HepG2 (cell line): ENCODE measurements around the gene FAM24A. TPM values are rescaled to one million over a fixed set of nuclear protein-coding genes. Genes with fewer than 3 reads are reported as not detected.

Experiments used
- DMAP1 ChIP-seq: IDR thresholded peaks from 2 replicates; pipeline ENCODE4 v1.6.1; 2016
- FOSL1 ChIP-seq: sonication (generic); formaldehyde crosslinking; IDR thresholded peaks from 2 replicates; pipeline ENCODE4 v1.9.0; 2021; ENCODE audit warnings: missing genetic modification reagents, borderline replicate concordance
- FOXA3 ChIP-seq: IDR thresholded peaks from 2 replicates; pipeline ENCODE4 v1.6.1; 2016; ENCODE audit warnings: missing genetic modification reagents, missing compliant biosample characterization
- HDAC6 ChIP-seq: fragments of 200-600 bp; sonication (generic); IDR thresholded peaks from 2 replicates; pipeline ENCODE4 v1.7.0; 2017; ENCODE audit warnings: mild to moderate bottlenecking, antibody characterized with exemption, low read length, low read depth
- HOXA7 ChIP-seq: sonication (generic); formaldehyde crosslinking; IDR thresholded peaks from 2 replicates; pipeline ENCODE4 v1.8.1; 2022; ENCODE audit warnings: mild to moderate bottlenecking, missing genetic modification reagents, moderate library complexity
- MAZ ChIP-seq, 2 experiments: sonication (generic) in 1 of 2; formaldehyde crosslinking in 1 of 2; IDR thresholded peaks; 2 replicates each; pipeline versions ENCODE4 v1.5.0 to v1.6.1; 2012 to 2020; ENCODE audit warnings: low read depth in 2 of 2, mild to moderate bottlenecking in 2 of 2, borderline replicate concordance in 1 of 2, improper control_type of control experiment in 1 of 2, low read length in 1 of 2, missing genetic modification reagents in 1 of 2, moderate library complexity in 1 of 2
- MTF2 ChIP-seq: sonication (generic); formaldehyde crosslinking; IDR thresholded peaks from 2 replicates; pipeline ENCODE4 v1.5.0; 2020; ENCODE audit warnings: missing genetic modification reagents, borderline replicate concordance
- MXI1 ChIP-seq: IDR thresholded peaks from 3 replicates; pipeline ENCODE4 v1.6.1; 2012; ENCODE audit warnings: low read depth, low read length, inconsistent platforms, borderline replicate concordance
- PAF1 ChIP-seq: IDR thresholded peaks from 2 replicates; pipeline ENCODE4 v1.6.1; 2016; ENCODE audit warnings: missing genetic modification reagents, missing compliant biosample characterization
- TCF7 ChIP-seq: sonication (generic); IDR thresholded peaks from 2 replicates; pipeline ENCODE4 v1.6.1; 2016; ENCODE audit warnings: antibody characterized with exemption, low read depth
- ZNF563 ChIP-seq: sonication (generic); formaldehyde crosslinking; IDR thresholded peaks from 2 replicates; pipeline ENCODE4 v1.8.0; 2022; ENCODE audit warnings: mild to moderate bottlenecking, moderate library complexity, missing genetic modification reagents
- ZNF784 ChIP-seq: sonication (generic); formaldehyde crosslinking; IDR thresholded peaks from 2 replicates; pipeline ENCODE4 v1.5.1; 2020; ENCODE audit warnings: missing genetic modification reagents, mild to moderate bottlenecking, borderline replicate concordance
- ZSCAN29 ChIP-seq: sonication (generic); formaldehyde crosslinking; conservative IDR thresholded peaks from 2 replicates; pipeline ENCODE4 v1.4.0; 2020; ENCODE audit warnings: mild to moderate bottlenecking, missing genetic modification reagents
- ZSCAN5A ChIP-seq: sonication (generic); formaldehyde crosslinking; IDR thresholded peaks from 2 replicates; pipeline ENCODE4 v1.8.0; 2022; ENCODE audit warnings: mild to moderate bottlenecking, missing genetic modification reagents, borderline replicate concordance
- polyA plus RNA-seq, 8 experiments: library from polyadenylated mRNA; depleted of rRNA in 3 of 8; stranded (reverse) in 7 of 8; unstranded in 1 of 8; fragments of >200 nt; fragmentation: Illumina TruSeq in 4 of 8; extraction: Trizol in 4 of 8; gene quantifications; 2 replicates each; pipeline versions ENCODE4 v1.2.1 to v1.2.3, GENCODE V29; 2011 to 2016; ENCODE audit warnings: low read depth in 4 of 8, missing spikeins in 1 of 8, mixed read lengths in 1 of 8; ENCODE audit not compliant: insufficient read depth in 1 of 8
- total RNA-seq, 5 experiments: library from RNA; depleted of rRNA; stranded (reverse); fragments of >200 nt; fragmentation: Illumina TruSeq; extraction: Trizol; gene quantifications; 2 replicates each; pipeline ENCODE4 v1.2.3, GENCODE V29; 2016; ENCODE audit warnings: low read depth in 1 of 5
- TF ChIP-seq, protein P1 (sequence below): sonication (generic); formaldehyde crosslinking; IDR thresholded peaks from 2 replicates; pipeline ENCODE4 v1.5.0; 2020; ENCODE audit warnings: mild to moderate bottlenecking, missing genetic modification reagents, borderline replicate concordance
- TF ChIP-seq, protein P2 (sequence below): IDR thresholded peaks from 2 replicates; pipeline ENCODE4 v1.6.1; 2016; ENCODE audit warnings: low read depth, missing genetic modification reagents, missing compliant biosample characterization

FAM24A gene
- total and polyA plus RNA-seq, 2 of the 13 experiments (the other 11 are each of a cell fraction or from before 2014, with no cell fraction given) = not detected

- peak; percentile 38; the same call in 1 of the 2 replicates for TF ChIP-seq MAZ (IDR thresholded peaks at IDR 0.05; ENCODE audit: borderline replicate concordance, low read depth, low read length)
- TF ChIP-seq MAZ (CRISPR knock-in tag; IDR thresholded peaks at IDR 0.05; ENCODE audit: low read depth) = peak; percentile 97
- TF ChIP-seq FOSL1 (CRISPR knock-in tag) = no peak
- peak; percentile 97 for TF ChIP-seq ZNF563 (CRISPR knock-in tag)
- TF ChIP-seq, protein P1, sequence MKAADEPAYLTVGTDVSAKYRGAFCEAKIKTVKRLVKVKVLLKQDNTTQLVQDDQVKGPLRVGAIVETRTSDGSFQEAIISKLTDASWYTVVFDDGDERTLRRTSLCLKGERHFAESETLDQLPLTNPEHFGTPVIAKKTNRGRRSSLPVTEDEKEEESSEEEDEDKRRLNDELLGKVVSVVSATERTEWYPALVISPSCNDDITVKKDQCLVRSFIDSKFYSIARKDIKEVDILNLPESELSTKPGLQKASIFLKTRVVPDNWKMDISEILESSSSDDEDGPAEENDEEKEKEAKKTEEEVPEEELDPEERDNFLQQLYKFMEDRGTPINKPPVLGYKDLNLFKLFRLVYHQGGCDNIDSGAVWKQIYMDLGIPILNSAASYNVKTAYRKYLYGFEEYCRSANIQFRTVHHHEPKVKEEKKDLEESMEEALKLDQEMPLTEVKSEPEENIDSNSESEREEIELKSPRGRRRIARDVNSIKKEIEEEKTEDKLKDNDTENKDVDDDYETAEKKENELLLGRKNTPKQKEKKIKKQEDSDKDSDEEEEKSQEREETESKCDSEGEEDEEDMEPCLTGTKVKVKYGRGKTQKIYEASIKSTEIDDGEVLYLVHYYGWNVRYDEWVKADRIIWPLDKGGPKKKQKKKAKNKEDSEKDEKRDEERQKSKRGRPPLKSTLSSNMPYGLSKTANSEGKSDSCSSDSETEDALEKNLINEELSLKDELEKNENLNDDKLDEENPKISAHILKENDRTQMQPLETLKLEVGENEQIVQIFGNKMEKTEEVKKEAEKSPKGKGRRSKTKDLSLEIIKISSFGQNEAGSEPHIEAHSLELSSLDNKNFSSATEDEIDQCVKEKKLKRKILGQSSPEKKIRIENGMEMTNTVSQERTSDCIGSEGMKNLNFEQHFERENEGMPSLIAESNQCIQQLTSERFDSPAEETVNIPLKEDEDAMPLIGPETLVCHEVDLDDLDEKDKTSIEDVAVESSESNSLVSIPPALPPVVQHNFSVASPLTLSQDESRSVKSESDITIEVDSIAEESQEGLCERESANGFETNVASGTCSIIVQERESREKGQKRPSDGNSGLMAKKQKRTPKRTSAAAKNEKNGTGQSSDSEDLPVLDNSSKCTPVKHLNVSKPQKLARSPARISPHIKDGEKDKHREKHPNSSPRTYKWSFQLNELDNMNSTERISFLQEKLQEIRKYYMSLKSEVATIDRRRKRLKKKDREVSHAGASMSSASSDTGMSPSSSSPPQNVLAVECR = peak; percentile 94
- peak; percentile 94 for TF ChIP-seq ZSCAN5A (CRISPR knock-in tag)
- peak; percentile 92; the same call in 2 of the 3 replicates for TF ChIP-seq MXI1
- TF ChIP-seq, protein P2, sequence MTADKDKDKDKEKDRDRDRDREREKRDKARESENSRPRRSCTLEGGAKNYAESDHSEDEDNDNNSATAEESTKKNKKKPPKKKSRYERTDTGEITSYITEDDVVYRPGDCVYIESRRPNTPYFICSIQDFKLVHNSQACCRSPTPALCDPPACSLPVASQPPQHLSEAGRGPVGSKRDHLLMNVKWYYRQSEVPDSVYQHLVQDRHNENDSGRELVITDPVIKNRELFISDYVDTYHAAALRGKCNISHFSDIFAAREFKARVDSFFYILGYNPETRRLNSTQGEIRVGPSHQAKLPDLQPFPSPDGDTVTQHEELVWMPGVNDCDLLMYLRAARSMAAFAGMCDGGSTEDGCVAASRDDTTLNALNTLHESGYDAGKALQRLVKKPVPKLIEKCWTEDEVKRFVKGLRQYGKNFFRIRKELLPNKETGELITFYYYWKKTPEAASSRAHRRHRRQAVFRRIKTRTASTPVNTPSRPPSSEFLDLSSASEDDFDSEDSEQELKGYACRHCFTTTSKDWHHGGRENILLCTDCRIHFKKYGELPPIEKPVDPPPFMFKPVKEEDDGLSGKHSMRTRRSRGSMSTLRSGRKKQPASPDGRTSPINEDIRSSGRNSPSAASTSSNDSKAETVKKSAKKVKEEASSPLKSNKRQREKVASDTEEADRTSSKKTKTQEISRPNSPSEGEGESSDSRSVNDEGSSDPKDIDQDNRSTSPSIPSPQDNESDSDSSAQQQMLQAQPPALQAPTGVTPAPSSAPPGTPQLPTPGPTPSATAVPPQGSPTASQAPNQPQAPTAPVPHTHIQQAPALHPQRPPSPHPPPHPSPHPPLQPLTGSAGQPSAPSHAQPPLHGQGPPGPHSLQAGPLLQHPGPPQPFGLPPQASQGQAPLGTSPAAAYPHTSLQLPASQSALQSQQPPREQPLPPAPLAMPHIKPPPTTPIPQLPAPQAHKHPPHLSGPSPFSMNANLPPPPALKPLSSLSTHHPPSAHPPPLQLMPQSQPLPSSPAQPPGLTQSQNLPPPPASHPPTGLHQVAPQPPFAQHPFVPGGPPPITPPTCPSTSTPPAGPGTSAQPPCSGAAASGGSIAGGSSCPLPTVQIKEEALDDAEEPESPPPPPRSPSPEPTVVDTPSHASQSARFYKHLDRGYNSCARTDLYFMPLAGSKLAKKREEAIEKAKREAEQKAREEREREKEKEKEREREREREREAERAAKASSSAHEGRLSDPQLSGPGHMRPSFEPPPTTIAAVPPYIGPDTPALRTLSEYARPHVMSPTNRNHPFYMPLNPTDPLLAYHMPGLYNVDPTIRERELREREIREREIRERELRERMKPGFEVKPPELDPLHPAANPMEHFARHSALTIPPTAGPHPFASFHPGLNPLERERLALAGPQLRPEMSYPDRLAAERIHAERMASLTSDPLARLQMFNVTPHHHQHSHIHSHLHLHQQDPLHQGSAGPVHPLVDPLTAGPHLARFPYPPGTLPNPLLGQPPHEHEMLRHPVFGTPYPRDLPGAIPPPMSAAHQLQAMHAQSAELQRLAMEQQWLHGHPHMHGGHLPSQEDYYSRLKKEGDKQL = no peak
- no peak for TF ChIP-seq HOXA7
- TF ChIP-seq MTF2 (CRISPR knock-in tag) = peak; percentile 20; the same call in 1 of the 2 replicates
- peak; percentile 76 for TF ChIP-seq ZNF784 (CRISPR knock-in tag)
- no peak for TF ChIP-seq PAF1 (CRISPR knock-in tag)
- peak; percentile 78 for TF ChIP-seq FOXA3 (CRISPR knock-in tag)
- peak; percentile 95 for TF ChIP-seq ZSCAN29 (CRISPR knock-in tag)
- peak; percentile 54; the same call in 1 of the 2 replicates for TF ChIP-seq TCF7
- no peak for TF ChIP-seq HDAC6
- TF ChIP-seq DMAP1 (CRISPR knock-in tag) = peak; percentile 95
These were observed 43.7 kb downstream of the FAM24A start, which contains the start of gene C10orf88 (continued) for GRCh38 chr10:122953902-122954730.
